CD4-positive, alpha-beta T cell treated with Interleukin-15 for 1 hour (primary cell): ENCODE results near the gene MMP23B.

Experiments used
- DNase-seq: peaks from one replicate; pipeline ENCODE4 v3.0.0-alpha.2; 2020

Gene MMP23B

DNA sequence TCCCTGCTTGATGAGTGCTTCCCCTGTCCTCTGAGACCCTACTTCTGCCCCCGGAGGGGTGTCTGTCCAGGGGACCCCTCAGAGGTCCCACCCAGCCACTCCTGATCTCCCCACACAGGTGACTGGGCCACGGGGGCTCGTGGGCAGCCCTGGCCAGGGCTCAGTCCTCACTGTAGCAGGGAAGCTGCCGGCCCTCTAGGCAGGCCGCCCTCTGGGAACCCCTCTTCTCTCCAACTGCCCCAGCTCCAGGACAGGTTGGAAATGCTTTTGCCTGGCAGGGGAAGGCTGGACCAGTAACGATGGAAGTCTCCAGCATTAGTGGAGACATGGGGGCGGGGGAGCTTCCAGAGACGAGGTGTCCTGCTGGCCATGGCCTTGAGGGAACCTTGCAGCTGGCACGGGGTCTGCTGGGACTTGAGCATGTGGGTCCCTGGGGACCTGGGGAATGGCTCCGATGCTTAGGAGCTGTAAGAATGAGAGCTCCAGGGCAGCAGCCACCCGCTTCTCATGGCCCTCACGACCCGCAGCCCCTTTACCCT is 28.9 kb upstream of the MMP23B start:
- no peak for DNase-seq

DNA sequence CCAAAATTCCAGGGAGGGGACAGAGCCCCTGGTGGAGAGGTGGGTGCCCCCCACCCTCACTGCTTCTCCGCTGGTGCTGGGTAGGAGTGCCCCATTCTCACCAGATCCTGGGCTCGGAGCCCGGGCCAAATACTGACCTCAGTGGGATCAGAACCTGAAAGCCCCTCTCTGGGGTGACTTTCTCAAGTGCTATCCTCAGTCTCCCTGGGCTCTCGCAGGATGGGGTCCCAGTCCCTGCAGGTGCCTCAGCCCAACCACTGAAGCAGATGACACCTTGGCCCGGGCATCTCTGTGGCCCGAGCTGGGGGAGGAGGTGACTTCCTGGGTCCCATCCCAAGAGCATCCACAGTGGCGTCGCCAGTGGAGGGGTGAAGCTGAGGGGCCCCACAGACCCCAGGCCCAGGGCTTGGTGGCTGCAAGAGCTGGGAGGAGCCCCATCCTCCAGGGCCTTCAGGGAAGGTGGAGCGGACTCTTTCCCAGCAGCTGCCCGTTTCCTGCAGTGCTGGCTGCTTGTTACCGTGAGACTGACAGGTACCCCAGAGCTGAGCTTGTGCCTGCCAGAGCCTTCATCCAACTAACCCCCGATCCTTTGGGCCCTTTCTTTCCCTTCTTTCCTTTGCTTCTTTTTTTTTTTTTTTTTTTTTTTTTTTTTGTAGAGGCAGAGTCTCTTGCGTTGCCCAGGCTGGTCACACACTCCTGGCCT is 28.2 kb upstream of the MMP23B start:
- DNase-seq = no peak

- DNase-seq = no peak
These were observed 27.5 kb upstream of the MMP23B start for GRCh38 chr1:1604374-1605033.

- no peak for DNase-seq
These were observed 26.9 kb upstream of the MMP23B start for GRCh38 chr1:1605034-1605591.

DNA sequence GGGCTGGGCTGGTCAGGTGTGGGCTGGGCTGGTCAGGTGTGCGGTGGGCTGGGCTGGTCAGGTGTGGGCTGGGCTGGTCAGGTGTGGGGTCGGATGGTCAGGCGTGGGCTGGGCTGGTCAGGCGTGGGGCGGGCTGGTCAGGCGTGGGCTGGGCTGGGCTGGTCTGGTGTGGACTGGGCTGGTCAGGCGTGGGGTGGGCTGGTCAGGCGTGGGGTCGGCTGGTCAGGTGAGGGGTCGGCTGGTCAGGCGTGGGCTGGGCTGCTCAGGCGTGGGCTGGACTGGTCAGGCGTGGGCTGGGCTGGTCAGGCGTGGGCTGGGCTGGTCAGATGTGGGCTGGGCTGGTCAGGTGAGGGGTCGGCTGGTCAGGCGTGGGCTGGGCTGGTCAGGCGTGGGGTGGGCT is 26.2 kb upstream of the MMP23B start:
- no peak for DNase-seq

- no peak for DNase-seq
These were observed 25.7 kb upstream of the MMP23B start for GRCh38 chr1:1606232-1606631.

DNA sequence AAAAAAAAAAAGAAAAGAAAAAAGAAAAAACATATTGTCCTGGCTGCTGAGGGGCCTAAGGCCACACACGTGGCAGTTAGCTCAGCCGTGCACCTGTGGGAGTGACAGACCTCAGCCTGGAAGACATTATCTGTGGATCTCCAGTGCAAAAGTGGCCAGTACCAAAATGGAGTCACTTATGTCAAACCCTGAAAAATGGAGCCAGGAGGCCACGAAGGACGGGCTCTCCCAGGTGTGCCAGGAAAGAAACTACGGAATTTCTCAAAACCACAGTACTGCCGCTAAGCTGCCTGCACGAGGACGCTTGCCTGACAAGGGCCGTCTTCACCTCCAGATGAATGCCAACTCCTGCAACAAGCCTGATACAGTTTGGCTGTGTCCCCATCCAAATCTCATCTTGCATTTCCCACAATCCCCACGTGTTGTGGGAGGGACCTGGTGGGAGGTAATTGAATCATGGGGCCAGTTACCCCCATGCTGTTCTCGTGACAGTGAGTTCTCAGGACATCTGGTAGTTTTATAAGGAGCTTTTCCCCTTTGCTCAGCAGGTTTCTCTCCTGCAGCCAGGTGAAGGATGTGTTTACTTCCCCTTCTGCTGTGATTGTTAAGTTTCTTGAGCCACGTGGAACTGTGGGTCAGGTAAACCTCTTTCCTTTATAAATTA is 22.0 kb upstream of the MMP23B start:
- DNase-seq = no peak

DNA sequence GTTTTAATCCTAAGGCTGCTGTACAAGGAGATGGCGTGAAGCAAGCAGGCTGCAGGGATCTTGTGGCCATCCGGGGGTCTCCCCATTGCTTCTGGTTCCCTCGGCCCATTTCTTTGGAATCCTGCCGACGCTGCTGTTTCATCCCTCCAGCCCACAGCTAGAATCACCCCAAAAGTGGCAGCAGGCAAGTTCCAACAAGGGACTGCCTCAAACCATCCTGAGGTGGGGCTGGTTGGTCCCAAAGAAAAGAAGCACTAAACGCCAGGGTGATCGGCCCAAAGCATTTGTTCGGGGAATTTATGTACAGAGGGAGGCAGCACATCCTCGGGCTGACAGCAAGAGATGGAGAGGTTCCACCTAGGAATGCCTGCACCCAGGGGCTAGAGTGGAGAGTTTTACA is 21.2 kb upstream of the MMP23B start:
- DNase-seq = no peak

DNA sequence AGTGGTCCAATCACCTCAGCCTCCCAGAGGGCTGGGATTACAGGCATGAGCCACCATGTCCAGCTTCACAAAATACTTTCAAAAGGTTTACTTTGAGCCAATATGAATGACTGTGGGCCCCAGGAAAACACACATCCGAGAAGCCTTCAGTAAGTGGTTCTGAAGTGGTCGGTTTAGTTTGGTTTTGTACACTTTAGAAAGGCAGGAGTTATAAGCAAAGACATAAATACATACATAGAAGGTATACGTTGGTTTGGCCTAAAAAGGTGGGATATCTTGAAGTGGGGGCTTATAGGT is 19.9 kb upstream of the MMP23B start:
- no peak for DNase-seq

- no peak for DNase-seq
These were observed 18.4 kb upstream of the MMP23B start for GRCh38 chr1:1613509-1614082.

GRCh38 chr1:1614204-1614953 is 17.6 kb upstream of the MMP23B start:
- peak; percentile 74 for DNase-seq

DNA sequence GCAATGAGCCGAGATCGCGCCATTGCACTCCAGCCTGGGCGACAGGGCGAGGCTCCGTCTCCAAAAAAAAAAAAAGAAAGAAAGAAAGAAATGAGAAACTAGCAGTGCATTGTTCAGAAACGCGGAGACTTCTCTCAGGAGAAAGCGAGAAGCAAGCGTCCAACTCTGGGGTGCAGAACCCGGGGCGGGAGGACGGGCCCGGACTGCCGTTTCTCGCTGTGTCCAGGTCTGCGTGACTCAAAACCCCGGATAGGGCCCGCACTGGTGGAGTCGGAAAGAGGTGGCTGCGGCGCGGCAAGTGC is 17.1 kb upstream of the MMP23B start:
- DNase-seq = no peak

DNA sequence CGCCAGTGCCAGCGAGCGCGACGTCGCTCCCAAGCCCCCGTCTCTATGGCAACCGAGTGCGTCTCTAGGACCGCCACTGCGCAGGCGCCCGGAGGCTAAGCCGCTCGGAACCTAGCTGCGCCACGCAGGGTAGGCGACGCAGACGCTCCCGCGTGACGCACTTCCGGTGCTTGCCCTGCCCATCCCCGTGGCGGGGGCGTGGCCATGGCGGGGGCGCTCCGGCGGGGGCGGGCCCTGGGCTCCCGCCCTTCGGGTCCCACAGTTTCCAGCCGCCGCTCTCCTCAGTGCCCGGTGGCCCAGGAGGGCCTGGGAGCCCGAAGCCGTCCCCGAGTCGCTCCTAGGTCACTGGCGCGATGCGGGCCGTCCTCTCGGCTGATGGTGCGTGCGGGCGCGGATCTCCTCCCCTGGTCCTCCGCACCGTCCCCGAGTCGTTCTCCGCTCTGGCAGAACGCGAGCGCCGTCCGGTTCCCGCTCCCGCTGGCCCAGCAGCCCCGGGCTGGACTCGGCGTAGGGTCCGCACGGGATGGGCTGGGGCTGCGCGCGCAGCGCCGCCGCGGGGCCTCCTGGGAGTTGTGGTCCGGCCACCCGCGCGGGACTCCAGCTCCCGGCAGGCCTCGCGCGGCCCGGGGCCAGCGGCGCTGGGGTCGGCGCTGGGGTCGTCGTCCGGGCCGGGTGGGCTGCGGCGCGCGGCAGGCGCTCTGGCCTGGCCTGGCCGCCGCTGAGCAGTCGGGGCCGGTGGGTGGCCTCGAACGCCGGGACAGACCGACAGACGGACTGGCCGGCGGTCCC is 16.5 kb upstream of the MMP23B start, which contains the start of gene MIB2:
Gene MIB2, plus strand, starts transcription at position 245 of the 789 bp plus-strand sequence. CDS start 7,953 bp downstream, outside the sequence.
- DNase-seq = peak; percentile 99

- peak; percentile 54 for DNase-seq
These were observed 15.8 kb upstream of the MMP23B start for GRCh38 chr1:1616045-1616790.

- DNase-seq = no peak
These were observed 15.1 kb upstream of the MMP23B start for GRCh38 chr1:1616838-1617237.

GRCh38 chr1:1617516-1617915 is 14.5 kb upstream of the MMP23B start:
- no peak for DNase-seq

GRCh38 chr1:1617925-1618324 is 14.0 kb upstream of the MMP23B start:
- no peak for DNase-seq

DNA sequence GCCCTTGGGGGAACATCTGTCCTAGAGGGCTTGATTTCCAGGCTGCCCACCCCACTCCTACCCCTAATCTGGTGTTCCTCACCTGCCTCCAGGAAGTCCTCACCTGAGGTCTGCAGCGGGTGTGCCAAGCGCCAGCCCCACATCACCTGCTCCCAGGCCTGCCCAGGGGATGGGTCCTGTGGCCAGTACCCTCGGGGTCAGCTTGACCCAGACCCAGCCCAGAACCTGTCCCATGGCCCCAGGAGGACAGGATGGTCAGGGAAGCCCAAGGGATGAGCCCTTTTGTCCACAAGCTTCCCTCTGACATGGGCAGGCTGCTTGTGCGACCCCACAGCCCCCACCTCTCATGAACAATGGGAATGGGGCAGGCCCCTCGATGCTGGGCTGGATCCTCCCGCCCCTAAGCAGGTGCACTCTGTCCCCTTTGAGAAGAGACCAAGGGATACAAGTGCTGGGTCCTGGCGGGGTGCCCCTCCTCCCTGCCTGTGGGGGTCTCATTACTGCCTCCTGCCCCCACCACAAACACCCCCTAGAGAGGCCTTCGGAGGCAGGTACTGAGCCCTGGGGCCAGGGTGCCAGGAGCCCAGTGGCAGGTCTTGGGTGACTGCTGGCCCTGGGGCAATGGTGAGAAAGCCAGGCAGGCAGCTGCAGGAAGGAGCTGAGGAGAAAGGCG is 13.4 kb upstream of the MMP23B start:
- no peak for DNase-seq

DNA sequence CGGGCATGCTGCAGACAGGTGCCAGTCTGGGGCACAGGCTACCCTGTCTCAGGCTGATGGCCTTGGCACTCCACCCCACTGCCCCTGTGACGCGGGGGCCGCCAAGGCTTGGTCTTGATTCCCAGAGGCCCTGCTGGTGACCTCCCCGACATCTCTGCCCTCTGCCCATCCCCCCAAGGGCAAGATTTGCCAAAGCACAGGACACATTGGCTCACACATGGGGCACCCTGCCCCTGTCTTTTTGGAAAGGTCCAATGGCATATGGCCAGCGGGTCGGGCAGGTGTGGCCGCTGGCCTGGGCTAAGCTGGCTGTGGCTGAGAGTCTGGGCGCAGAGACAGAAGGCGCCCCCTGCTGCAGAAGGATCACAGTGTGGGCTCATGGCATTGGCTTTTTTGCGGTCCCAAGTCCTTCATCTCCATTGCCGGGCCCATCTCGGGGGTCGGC is 12.0 kb upstream of the MMP23B start:
- no peak for DNase-seq

DNA sequence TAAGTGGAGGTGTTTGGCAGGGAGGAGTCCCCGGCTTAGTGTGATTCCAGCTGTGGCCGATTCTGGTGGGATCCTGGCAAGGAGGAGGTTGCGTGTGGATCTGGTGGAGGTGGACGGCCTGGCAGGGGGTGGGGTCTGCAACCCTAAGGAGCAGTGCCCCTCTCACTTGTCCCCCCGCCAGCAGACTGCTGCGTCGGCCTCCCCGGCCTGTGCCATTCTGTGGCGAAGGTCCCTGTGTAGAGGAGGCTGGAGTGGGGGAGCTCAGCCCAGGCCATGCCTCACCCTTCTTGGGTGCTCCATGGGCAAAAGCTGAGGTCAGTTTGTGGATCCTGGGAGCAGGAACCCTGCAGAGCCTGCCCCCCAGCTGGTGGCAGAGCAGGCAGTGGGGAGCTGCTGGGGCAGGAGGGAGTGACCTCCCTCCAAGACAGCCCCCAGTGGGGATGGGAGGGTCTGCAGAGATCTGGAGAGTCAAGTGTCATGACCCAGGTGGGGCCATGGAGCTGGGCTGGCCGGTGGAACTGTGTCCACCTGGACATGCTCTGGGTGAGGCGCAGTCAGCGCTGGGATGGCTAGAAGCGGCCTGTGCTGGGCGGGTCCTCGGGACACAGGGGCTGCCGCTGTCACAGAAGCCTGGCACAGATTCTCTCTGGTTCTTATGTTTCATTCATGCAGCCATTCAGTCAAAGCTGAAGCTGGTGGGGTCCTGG is 11.4 kb upstream of the MMP23B start:
- no peak for DNase-seq
